ENCODE results near the gene KRT74. TPM values are rescaled to one million over a fixed set of nuclear protein-coding genes. Genes with fewer than 3 reads are reported as not detected.

Gene KRT74
- total RNA-seq, 4 donors from 2014 or later: not detected

DNA sequence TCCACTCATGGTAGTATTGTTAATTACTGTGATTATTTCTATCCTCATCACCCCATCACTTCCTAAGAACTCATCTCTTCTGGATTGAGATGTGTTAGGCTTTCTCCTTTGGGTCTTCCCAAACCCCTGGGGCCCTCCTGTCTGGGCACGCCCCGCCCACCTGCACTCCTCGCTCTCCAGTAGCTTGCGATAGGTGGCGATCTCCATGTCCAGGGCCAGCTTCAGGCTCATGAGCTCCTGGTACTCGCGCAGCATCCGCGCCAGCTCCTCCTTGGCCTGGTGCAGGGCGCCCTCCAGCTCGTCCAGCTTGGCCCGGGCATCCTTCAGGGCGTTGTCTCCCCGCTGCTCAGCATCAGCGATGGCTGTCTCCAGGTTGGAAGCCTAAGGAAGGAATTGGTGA lies 27.5 kb downstream of the KRT74 start:
- TF ChIP-seq, protein P1, sequence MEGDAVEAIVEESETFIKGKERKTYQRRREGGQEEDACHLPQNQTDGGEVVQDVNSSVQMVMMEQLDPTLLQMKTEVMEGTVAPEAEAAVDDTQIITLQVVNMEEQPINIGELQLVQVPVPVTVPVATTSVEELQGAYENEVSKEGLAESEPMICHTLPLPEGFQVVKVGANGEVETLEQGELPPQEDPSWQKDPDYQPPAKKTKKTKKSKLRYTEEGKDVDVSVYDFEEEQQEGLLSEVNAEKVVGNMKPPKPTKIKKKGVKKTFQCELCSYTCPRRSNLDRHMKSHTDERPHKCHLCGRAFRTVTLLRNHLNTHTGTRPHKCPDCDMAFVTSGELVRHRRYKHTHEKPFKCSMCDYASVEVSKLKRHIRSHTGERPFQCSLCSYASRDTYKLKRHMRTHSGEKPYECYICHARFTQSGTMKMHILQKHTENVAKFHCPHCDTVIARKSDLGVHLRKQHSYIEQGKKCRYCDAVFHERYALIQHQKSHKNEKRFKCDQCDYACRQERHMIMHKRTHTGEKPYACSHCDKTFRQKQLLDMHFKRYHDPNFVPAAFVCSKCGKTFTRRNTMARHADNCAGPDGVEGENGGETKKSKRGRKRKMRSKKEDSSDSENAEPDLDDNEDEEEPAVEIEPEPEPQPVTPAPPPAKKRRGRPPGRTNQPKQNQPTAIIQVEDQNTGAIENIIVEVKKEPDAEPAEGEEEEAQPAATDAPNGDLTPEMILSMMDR (IDR thresholded peaks at IDR 0.05; ENCODE audit: low read depth): no peak

DNA sequence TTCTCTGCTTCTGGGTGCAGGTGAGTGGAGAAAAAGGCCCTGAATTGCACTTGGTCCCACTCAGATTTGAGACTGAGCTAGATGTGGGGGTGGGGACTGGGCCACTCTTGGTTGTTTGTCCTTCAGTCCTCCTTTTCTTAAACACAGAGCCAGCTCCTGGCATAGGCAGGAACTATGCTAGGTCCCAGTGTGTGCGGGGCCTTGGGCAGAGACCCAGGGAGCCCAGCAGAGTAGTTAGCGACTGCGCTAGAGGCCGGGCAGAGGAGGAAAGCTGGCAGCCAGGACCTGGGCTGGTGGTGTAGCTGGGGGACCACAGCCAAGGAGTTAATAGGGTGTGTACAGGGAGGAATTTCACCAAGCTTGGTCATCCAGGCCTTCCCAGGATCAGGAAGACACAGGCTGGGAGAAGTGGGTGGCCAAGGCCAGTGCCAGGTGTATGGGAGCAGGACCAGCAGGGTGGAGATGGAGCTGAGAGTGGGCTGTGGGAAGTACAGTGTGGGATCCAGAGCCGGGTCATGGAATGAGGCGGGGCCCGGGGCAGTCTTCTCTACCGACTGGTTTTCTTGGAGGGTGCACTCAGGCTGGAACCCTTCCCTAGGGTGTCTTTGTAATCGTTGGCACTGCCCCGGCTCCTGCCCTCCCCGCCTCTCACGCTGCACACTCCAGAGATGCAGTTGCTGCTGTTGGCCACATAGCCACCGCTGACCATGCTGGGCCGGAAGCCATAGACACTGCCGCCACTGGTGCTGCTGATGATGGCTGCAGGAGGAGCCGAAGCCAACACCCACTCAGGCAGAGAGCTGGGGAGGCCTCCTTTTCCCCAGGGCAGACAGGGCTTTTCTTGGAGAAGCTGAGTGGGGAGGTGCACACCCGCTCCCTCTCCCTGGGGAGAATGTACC lies 29.4 kb downstream of the KRT74 start:
- TF ChIP-seq, protein P1 (IDR thresholded peaks at IDR 0.05; ENCODE audit: low read depth): no peak

DNA sequence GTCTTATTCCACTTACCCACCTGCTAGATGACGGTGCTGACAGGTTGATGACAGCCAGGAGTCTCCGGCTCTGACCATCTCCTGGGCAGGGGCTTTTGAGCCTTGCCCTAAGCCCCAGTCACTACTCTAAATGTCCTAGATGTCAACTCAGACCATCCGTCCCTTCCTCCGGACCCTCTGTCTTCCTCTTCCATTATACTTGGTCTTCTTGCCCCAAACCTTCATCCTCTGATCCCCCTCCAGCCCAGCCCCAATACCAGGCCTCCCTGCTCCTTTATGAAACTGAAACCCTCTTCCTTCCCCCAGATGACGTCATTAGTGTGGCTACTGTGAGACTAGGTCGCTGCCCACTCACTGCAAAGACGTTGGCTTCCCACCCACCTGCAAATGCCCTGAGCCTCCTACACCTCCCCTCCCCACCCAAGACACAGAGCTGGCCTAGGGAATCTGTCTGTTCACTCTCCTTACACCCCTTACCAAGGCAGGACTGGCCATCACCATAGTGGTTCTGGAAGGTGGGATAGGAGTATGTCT lies 30.8 kb downstream of the KRT74 start:
- TF ChIP-seq, protein P1 (IDR thresholded peaks at IDR 0.05; ENCODE audit: low read depth): no peak

DNA sequence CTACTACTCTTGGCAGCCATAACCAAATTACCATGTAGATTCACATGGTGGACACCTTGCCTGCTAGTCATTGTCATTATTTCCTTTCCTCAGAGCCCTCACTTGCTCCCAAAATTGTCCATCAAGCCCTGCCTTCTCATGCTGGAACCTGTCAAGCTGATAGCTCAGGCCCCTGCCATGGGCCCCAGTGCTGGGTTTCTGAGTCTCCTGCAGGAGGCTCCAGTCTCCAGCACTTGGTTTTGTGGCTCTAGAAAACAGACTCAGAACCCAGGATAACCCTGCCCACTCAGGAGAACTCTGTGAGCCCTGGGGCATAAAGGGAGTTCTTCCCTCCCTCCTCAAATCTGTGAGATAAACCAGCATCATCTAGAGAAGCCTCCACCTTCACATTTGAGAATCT lies 31.5 kb downstream of the KRT74 start:
- TF ChIP-seq, protein P1 (IDR thresholded peaks at IDR 0.05; ENCODE audit: low read depth): no peak

DNA sequence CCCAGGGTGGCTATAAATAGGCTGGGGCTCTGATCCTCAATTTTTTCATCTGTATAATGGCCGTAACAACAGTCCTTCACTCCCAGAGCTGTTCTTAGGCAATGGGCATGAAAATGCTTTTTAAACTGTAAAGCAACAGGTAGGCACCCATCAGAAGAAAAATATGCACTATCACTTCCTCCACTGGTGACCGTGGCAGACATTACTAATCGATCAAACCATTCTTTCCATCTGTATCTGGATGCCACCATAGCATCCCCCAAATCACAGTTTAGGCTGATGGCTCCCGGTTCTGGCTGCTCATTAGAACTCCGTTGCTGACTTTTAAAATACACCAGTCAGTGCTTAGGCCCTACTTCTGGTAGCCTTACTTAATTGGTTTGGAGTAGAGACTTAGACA lies 31.9 kb downstream of the KRT74 start:
- TF ChIP-seq, protein P1 (IDR thresholded peaks at IDR 0.05; ENCODE audit: low read depth): no peak

DNA sequence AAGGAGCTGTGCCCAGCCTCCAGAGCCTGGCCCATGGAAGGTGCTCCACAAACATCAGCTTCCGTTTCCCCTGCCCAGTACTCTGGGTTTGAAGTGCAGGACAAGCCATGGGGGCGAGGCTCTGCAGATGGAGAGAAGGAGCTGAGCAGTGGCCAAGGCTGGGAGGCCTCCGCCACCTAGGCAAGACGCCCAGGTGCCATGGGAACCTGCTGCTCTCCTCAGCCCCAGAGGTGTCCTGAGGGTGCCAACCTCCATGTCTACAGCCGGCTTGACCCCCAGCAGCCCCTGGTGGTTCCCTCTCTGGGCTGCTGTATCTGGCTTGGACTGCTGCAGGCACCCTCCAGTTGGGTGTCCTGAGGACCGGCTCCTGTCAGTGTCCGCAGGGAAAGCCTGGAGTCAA lies 33.1 kb downstream of the KRT74 start:
- TF ChIP-seq, protein P1 (IDR thresholded peaks at IDR 0.05; ENCODE audit: low read depth): no peak

DNA sequence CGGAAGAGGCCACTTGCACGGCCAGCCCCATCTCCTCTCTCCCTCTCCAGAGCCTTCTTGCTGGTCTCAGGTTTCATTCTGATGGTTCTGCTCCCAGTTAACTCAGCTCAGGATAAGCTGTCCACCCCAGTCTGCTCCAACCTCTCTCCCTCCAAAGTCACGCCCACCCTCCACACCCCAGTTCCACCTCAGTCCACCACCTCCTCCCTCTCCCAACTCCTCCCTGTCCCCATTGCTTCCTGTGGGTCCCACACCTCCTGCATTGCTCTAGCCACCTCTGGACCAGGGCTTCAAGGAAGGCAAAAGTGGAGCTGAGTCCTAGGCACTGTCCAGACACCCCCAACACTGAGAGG lies 33.8 kb downstream of the KRT74 start:
- TF ChIP-seq, protein P1 (IDR thresholded peaks at IDR 0.05; ENCODE audit: low read depth): no peak

All from subcutaneous adipose tissue (tissue), 4 donors.